IMR-90 (cell line): ENCODE results near the gene NUDT8. TPM values are rescaled to one million over a fixed set of nuclear protein-coding genes. Genes with fewer than 3 reads are reported as not detected.
"Not testable (repeated sequence)": the region's sequence is repeated elsewhere in the genome, so short reads cannot be mapped to it uniquely, and the experiment has no call there.

Experiments used
- ATAC-seq: fragments of 200-7000 bp; cut with Tn5 transposase; 2 replicates; pipeline ENCODE4 v1.9.1; 2020; ENCODE audit warnings: low read depth, mild to moderate bottlenecking, moderate library complexity
- BruUV-seq: library from RNA; stranded (reverse); fragments of 400-500 nt; replicated peaks from 2 replicates; lab custom pipeline; 2021; lab: Mats Ljungman, UMichigan
- CTCF ChIA-PET: fragments of 300-600 bp; formaldehyde crosslinking; extraction: SDS; loops from one replicate; lab custom pipeline; 2021; ENCODE audit warnings: antibody characterized with exemption; lab: Yijun Ruan, JAX
- POLR2A ChIA-PET: fragments of 300-600 bp; sonication (Branson Sonifier 250); formaldehyde crosslinking; loops from one replicate; lab custom pipeline; 2022; ENCODE audit warnings: antibody characterized with exemption; ENCODE audit not compliant: unreplicated experiment; lab: Charles Lee
- DNase-seq: peaks from one replicate; pipeline ENCODE4 v3.0.0; 2013
- H2AFZ ChIP-seq: replicated peaks from 2 replicates; pipeline ENCODE3; 2013; ENCODE audit warnings: low read length, mild to moderate bottlenecking; ENCODE audit not compliant: poor library complexity
- H2AK5ac ChIP-seq: 2 replicates; pipeline ENCODE4 v1.6.1; 2013; ENCODE audit warnings: low read depth, low read length, inconsistent platforms
- H2AK9ac ChIP-seq: replicated peaks from 2 replicates; pipeline ENCODE3; 2013; ENCODE audit warnings: mild to moderate bottlenecking, low read depth, low read length, moderate library complexity; ENCODE audit not compliant: poor library complexity
- H2BK120ac ChIP-seq: 2 replicates; pipeline ENCODE4 v1.6.1; 2013; ENCODE audit warnings: low read depth, low read length, inconsistent platforms
- H2BK15ac ChIP-seq: 3 replicates; pipeline ENCODE4 v1.6.1; 2013; ENCODE audit warnings: low read depth, low read length, inconsistent platforms
- H2BK20ac ChIP-seq: 2 replicates; pipeline ENCODE4 v1.6.1; 2013; ENCODE audit warnings: low read depth, mild to moderate bottlenecking, inconsistent platforms, low read length, moderate library complexity
- H2BK5ac ChIP-seq: 2 replicates; pipeline ENCODE4 v1.6.1; 2013; ENCODE audit warnings: mild to moderate bottlenecking, low read depth, low read length, inconsistent platforms; ENCODE audit not compliant: poor library complexity, severe bottlenecking
- H3K14ac ChIP-seq: replicated peaks from 2 replicates; pipeline ENCODE4 v1.6.1; 2013; ENCODE audit warnings: low read depth, low read length, inconsistent platforms
- H3K18ac ChIP-seq: 2 replicates; pipeline ENCODE4 v1.6.1; 2013; ENCODE audit warnings: low read depth, low read length, control low read depth
- H3K23ac ChIP-seq: 2 replicates; pipeline ENCODE4 v1.6.1; 2013; ENCODE audit warnings: low read depth, low read length, inconsistent platforms
- H3K27ac ChIP-seq: 2 replicates; pipeline ENCODE4 v1.5.1; 2013; ENCODE audit warnings: mild to moderate bottlenecking, control low read depth, low read length; ENCODE audit not compliant: insufficient read depth
- H3K27me3 ChIP-seq: 2 replicates; pipeline ENCODE4 v1.6.1; 2013; ENCODE audit warnings: low read length; ENCODE audit not compliant: control insufficient read depth, insufficient read depth
- H3K36me3 ChIP-seq: 2 replicates; pipeline ENCODE4 v1.6.1; 2013; ENCODE audit warnings: low read length, mixed read lengths; ENCODE audit not compliant: control insufficient read depth, insufficient read depth
- H3K4ac ChIP-seq: 2 replicates; pipeline ENCODE4 v1.6.1; 2013; ENCODE audit warnings: low read depth, low read length, inconsistent platforms
- H3K4me1 ChIP-seq: 2 replicates; pipeline ENCODE4 v1.6.1; 2013; ENCODE audit warnings: low read length, mixed read lengths; ENCODE audit not compliant: control insufficient read depth, insufficient read depth
- H3K4me2 ChIP-seq: 2 replicates; pipeline ENCODE4 v1.6.1; 2013; ENCODE audit warnings: low read depth, mild to moderate bottlenecking, control low read depth, low read length, moderate library complexity
- H3K4me3 ChIP-seq: 2 replicates; pipeline ENCODE4 v1.5.1; 2013; ENCODE audit warnings: low read depth, mild to moderate bottlenecking, control low read depth, low read length, moderate library complexity; ENCODE audit not compliant: insufficient read depth
- H3K56ac ChIP-seq: 2 replicates; pipeline ENCODE4 v1.6.1; 2013; ENCODE audit warnings: low read length, inconsistent platforms; ENCODE audit not compliant: insufficient read depth; ENCODE audit errors: extremely low read depth
- H3K79me1 ChIP-seq, 2 experiments: 2 replicates each; pipeline ENCODE4 v1.6.1; 2013; ENCODE audit warnings: low read length in 2 of 2, inconsistent platforms in 1 of 2, low read depth in 1 of 2
- H3K9ac ChIP-seq: 2 replicates; pipeline ENCODE4 v1.6.1; 2013; ENCODE audit warnings: low read depth, low read length, control low read depth
- H3K9me1 ChIP-seq: 2 replicates; pipeline ENCODE4 v1.6.1; 2013; ENCODE audit warnings: low read length, inconsistent platforms; ENCODE audit not compliant: insufficient read depth
- H3K9me3 ChIP-seq: 2 replicates; pipeline ENCODE4 v1.6.1; 2013; ENCODE audit warnings: low read length; ENCODE audit not compliant: control insufficient read depth, insufficient read depth
- H4K20me1 ChIP-seq: 2 replicates; pipeline ENCODE4 v1.6.1; 2013; ENCODE audit warnings: low read length, inconsistent platforms; ENCODE audit not compliant: insufficient read depth
- H4K5ac ChIP-seq: 2 replicates; pipeline ENCODE4 v1.6.1; 2013; ENCODE audit warnings: mild to moderate bottlenecking, low read depth, low read length, control low read depth
- H4K8ac ChIP-seq, 2 experiments: 2 replicates each; pipeline ENCODE4 v1.6.1; 2013; ENCODE audit warnings: low read depth in 2 of 2, low read length in 2 of 2, control low read depth in 1 of 2, inconsistent platforms in 1 of 2
- H4K91ac ChIP-seq: 2 replicates; pipeline ENCODE4 v1.6.1; 2013; ENCODE audit warnings: low read depth, low read length, inconsistent platforms; ENCODE audit not compliant: insufficient read depth
- WGBS, 2 experiments: methylation state at CpG; one replicate each; pipeline versions ENCODE4 v1.1.5 to v1.1.7; 2013; ENCODE audit warnings: missing lambda C conversion rate in 2 of 2; ENCODE audit not compliant: insufficient read length in 1 of 2; ENCODE audit errors: extremely low coverage in 2 of 2; 5-methylcytosine and 5-hydroxymethylcytosine counted together
- dilution Hi-C: fragments of 300-500 bp; cut with HindIII; formaldehyde crosslinking; loops from one replicate; pipeline ENCODE4 v1.14.3; 2018; ENCODE audit warnings: low sequenced_read_pairs; ENCODE audit not compliant: unreplicated experiment
- in situ Hi-C: fragments of 300-500 bp; cut with MboI; formaldehyde crosslinking; loops from 3 replicates; pipeline ENCODE4 v1.14.3; 2019; ENCODE audit warnings: low sequenced_read_pairs, inconsistent platforms, mixed read lengths
- intact Hi-C: fragments of 100-400 bp; cut with micrococcal nuclease; formaldehyde crosslinking; loops from 2 replicates; pipeline ENCODE4 v1.10.0; 2022
- polyA plus RNA-seq, 3 experiments: library from polyadenylated mRNA; depleted of rRNA; stranded (reverse); fragments of >200 nt; gene quantifications; 2 replicates each; pipeline ENCODE4 v1.2.3, GENCODE V29; 2012; ENCODE audit warnings: low replicate concordance in 1 of 3
- total RNA-seq: library from RNA; depleted of rRNA; stranded (reverse); fragments of >200 nt; gene quantifications from 2 replicates; pipeline ENCODE4 v1.2.3, GENCODE V29; 2012

NUDT8 gene
- total and polyA plus RNA-seq, 2 of the 4 experiments (the other 2 are of a cell fraction), result 1.4 to 2.5 TPM

DNA sequence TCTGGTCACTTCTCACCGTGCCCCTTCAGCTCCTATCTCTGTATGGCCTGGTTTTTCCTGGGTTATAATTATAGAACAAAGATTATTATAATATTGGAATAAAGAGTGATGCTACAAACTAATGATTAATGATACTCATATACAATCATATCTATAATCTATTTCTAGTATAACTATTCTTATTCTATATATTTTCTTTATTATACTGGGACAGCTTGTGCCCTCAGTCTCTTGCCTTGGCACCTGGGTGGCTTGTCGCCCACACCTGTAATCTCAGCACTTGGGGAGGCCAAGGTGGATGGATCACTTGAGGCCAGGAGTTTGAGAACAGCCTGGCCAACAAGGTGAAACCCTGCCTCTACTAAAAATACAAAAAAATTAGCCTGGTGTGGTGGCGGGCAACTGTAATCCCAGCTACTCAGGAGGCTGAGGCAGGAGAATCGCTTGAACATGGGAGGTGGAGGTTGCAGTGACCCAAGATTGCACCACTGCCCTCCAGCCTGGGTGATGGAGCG, 30.0 kb upstream of the NUDT8 start:
- H2BK120ac ChIP-seq, H2BK20ac ChIP-seq, in situ Hi-C loops, H4K8ac ChIP-seq, H2AK9ac ChIP-seq, H3K36me3 ChIP-seq, H3K4me1 ChIP-seq, H3K23ac ChIP-seq, dilution Hi-C loops, H2BK15ac ChIP-seq, CTCF ChIA-PET, BruUV-seq, H2AFZ ChIP-seq, H2BK5ac ChIP-seq, H4K91ac ChIP-seq, H3K56ac ChIP-seq, H3K9ac ChIP-seq, H3K4me2 ChIP-seq, H3K9me3 ChIP-seq, H3K14ac ChIP-seq, H3K4me3 ChIP-seq, H4K20me1 ChIP-seq, H3K79me1 ChIP-seq, ATAC-seq, H3K9me1 ChIP-seq, DNase-seq, H3K4ac ChIP-seq, H4K5ac ChIP-seq, POLR2A ChIA-PET, H3K18ac ChIP-seq, H3K27ac ChIP-seq, H2AK5ac ChIP-seq: not testable (repeated sequence)
- H3K27me3 ChIP-seq, result peaks cover 14% of the 10 kb centered on the region
- no CpG with 5 or more reads among the region's 5 CpGs for WGBS, 2 experiments
- intact Hi-C loops, result loop anchor here (1.0 to 5.0 kb wide), 2 partner anchors 19 to 87 kb away; no protein-coding TSS in a partner anchor
